Activated CD4-positive, alpha-beta memory T cell treated with anti-CD3 and anti-CD28 coated beads, Interleukin-2, amount 10 ng/mL, durations not matched to agents 7 days and 5 days (primary cell): ENCODE results near the gene MORN5. TPM values are rescaled to one million over a fixed set of nuclear protein-coding genes. Genes with fewer than 3 reads are reported as not detected.

Source experiments
- CTCF ChIA-PET: fragments of 350-600 bp; sonication (Branson Sonifier 250); formaldehyde crosslinking; loops from one replicate; lab custom pipeline; 2021; ENCODE audit warnings: antibody characterized with exemption, inconsistent platforms; lab: Charles Lee
- POLR2A ChIA-PET: fragments of 350-600 bp; sonication (Branson Sonifier 250); formaldehyde crosslinking; loops from one replicate; lab custom pipeline; 2021; ENCODE audit warnings: antibody characterized with exemption; lab: Charles Lee
- DNase-seq: peaks from one replicate; pipeline ENCODE4 v3.0.0-alpha.2; 2020
- H3K27ac Mint-ChIP-seq: one replicate; pipeline ENCODE4 v1.8.0; 2021; ENCODE audit warnings: mild to moderate bottlenecking, mixed read lengths
- H3K27me3 Mint-ChIP-seq: one replicate; pipeline ENCODE4 v1.8.0; 2021; ENCODE audit warnings: mixed read lengths
- H3K36me3 Mint-ChIP-seq: one replicate; pipeline ENCODE4 v1.8.0; 2021; ENCODE audit warnings: low read depth, mixed read lengths
- H3K4me1 Mint-ChIP-seq: one replicate; pipeline ENCODE4 v1.8.0; 2021; ENCODE audit warnings: mixed read lengths
- H3K4me3 Mint-ChIP-seq: one replicate; pipeline ENCODE4 v1.8.0; 2021; ENCODE audit warnings: mild to moderate bottlenecking, mixed read lengths
- H3K9me3 Mint-ChIP-seq: one replicate; pipeline ENCODE4 v1.8.0; 2021; ENCODE audit warnings: mixed read lengths
- total RNA-seq, 2 experiments: library from RNA; stranded (reverse); gene quantifications; one replicate each; pipeline ENCODE4 v1.2.3, GENCODE V29; 2021

The MORN5 gene
- total RNA-seq, 2 experiments from 2014 or later: not detected

- Mint-ChIP-seq H3K36me3 (no peaks in the 10 kb centered on the region), H3K4me1 (no peaks in the 10 kb centered on the region), H3K27ac (no peak overlapping the region), H3K4me3 (no peak overlapping the region), H3K9me3 (no peaks in the 10 kb centered on the region), H3K27me3 (no peaks in the 10 kb centered on the region)
- DNase-seq: no peak
- CTCF ChIA-PET: interaction anchor here (0.8 to 2.9 kb wide), 4 partner anchors 10 to 215 kb away, joined by 4 to 8 read pairs (median 5); no protein-coding TSS in a partner anchor
- POLR2A ChIA-PET: no interaction called here
These were observed 24.2 kb upstream of the MORN5 start for GRCh38 chr9:122135529-122135859.

DNA sequence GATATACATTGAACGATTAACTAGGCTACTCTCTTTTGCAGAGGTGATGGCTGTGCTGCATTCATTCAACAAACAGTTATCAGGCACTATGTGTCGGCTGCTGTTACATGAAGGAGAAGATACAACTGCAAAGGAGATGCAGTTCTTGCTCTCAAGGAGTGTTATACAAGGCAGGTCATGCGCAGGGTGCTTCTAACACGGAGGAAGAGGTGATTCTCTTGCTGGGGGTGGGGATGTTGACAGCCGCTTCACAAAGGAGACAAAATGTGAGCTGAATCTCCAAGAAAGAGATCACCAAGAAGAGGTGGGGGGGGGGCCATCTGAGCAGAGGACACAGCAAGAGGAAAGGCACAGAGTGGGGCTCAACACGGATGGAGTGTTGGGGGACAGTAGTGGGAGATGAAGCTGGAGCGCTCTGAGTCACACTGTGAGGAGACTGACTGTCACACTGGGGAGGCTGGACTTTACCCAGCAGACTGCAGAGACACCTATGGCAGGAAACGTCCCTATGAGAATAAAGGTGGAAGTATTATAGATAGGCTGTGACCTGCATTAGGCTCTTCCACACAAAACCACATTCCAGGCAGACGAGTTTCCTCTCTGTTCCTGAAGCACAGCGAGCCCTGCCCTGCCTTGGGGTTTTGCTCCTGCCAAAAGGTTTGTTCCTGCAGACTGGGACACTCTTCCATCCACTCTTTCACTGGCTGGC lies 21.0 kb upstream of the MORN5 start:
- CTCF ChIA-PET: interaction anchor here (1.5 to 1.7 kb wide), 4 partner anchors 13 to 39 kb away, joined by 4 to 7 read pairs (median 4); no protein-coding TSS in a partner anchor
- H3K9me3 Mint-ChIP-seq: no peaks in the 10 kb centered on the region
- POLR2A ChIA-PET: no interaction called here
- H3K36me3 Mint-ChIP-seq: peaks cover 4% of the 10 kb centered on the region
- H3K27ac Mint-ChIP-seq: no peak overlapping the region
- no peak for DNase-seq
- H3K27me3 Mint-ChIP-seq: no peaks in the 10 kb centered on the region
- no peak overlapping the region for H3K4me3 Mint-ChIP-seq
- no peaks in the 10 kb centered on the region for H3K4me1 Mint-ChIP-seq

GRCh38 chr9:122140368-122141193 lies 19.1 kb upstream of the MORN5 start:
- H3K27me3 Mint-ChIP-seq: no peaks in the 10 kb centered on the region
- H3K27ac Mint-ChIP-seq: no peak overlapping the region
- peaks cover 13% of the 10 kb centered on the region for H3K36me3 Mint-ChIP-seq
- no peak overlapping the region for H3K4me3 Mint-ChIP-seq
- H3K4me1 Mint-ChIP-seq: no peaks in the 10 kb centered on the region
- ChIA-PET POLR2A (no interaction called here), CTCF (interaction anchor here (1.6 to 1.7 kb wide), 2 partner anchors 14 to 18 kb away, joined by 4 read pairs; no protein-coding TSS in a partner anchor)
- H3K9me3 Mint-ChIP-seq: no peaks in the 10 kb centered on the region
- DNase-seq: no peak

DNA sequence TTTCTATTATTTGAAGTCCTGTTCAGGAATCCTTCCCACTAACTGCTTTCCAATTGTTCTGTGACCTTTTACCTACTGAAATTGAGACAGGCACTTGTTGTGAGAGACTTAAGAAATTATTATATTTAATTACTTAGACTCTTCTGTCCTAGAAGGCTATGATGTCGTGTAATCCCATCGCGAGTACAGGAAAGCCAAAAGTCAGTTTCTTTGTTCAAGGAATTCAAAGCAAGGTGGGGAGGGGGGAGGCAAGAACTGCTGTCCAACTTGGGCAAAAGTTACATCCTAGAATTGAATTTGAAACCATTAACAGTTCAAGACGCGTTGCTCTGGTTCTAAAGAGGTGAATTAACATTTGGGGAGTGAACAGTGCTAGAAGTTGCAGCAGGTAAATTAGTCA lies 18.0 kb upstream of the MORN5 start:
- H3K4me3 Mint-ChIP-seq: no peak overlapping the region

GRCh38 chr9:122143296-122143695 lies 16.4 kb upstream of the MORN5 start:
- Mint-ChIP-seq H3K27ac (no peak overlapping the region), H3K27me3 (no peaks in the 10 kb centered on the region), H3K9me3 (no peaks in the 10 kb centered on the region), H3K4me3 (no peak overlapping the region), H3K36me3 (peaks cover 25% of the 10 kb centered on the region), H3K4me1 (no peaks in the 10 kb centered on the region)
- DNase-seq: no peak
- POLR2A ChIA-PET: no interaction called here
- CTCF ChIA-PET: interaction anchor here (1.3 to 5.3 kb wide), 2 partner anchors 44 to 207 kb away, joined by 4 to 23 read pairs; no protein-coding TSS in a partner anchor

More for the DNA sequence above, 18.0 kb upstream of the MORN5 start:
- CTCF ChIA-PET: interaction anchor here (1.6 kb wide), 1 partner anchor 17 kb away, joined by 5 read pairs; no protein-coding TSS in a partner anchor
- no peaks in the 10 kb centered on the region for H3K9me3 Mint-ChIP-seq
- no peak for DNase-seq
- H3K4me1 Mint-ChIP-seq: no peaks in the 10 kb centered on the region
- no peak overlapping the region for H3K27ac Mint-ChIP-seq
- no peaks in the 10 kb centered on the region for H3K27me3 Mint-ChIP-seq
- POLR2A ChIA-PET: interaction anchor here (1.0 kb wide), 1 partner anchor 18 kb away, joined by 3 read pairs; the partner anchor contains the start of genes MORN5 and NDUFA8
- H3K36me3 Mint-ChIP-seq: peaks cover 15% of the 10 kb centered on the region

GRCh38 chr9:122143876-122144405 lies 15.8 kb upstream of the MORN5 start:
- no peak overlapping the region for H3K27ac Mint-ChIP-seq
- no peaks in the 10 kb centered on the region for H3K9me3 Mint-ChIP-seq
- DNase-seq: no peak
- H3K4me3 Mint-ChIP-seq: no peak overlapping the region
- POLR2A ChIA-PET: no interaction called here
- H3K36me3 Mint-ChIP-seq: peaks cover 28% of the 10 kb centered on the region
- no peaks in the 10 kb centered on the region for H3K4me1 Mint-ChIP-seq
- CTCF ChIA-PET: interaction anchor here (1.3 to 5.3 kb wide), 4 partner anchors 14 to 207 kb away, joined by 4 to 23 read pairs (median 12); no protein-coding TSS in a partner anchor
- no peaks in the 10 kb centered on the region for H3K27me3 Mint-ChIP-seq

DNA sequence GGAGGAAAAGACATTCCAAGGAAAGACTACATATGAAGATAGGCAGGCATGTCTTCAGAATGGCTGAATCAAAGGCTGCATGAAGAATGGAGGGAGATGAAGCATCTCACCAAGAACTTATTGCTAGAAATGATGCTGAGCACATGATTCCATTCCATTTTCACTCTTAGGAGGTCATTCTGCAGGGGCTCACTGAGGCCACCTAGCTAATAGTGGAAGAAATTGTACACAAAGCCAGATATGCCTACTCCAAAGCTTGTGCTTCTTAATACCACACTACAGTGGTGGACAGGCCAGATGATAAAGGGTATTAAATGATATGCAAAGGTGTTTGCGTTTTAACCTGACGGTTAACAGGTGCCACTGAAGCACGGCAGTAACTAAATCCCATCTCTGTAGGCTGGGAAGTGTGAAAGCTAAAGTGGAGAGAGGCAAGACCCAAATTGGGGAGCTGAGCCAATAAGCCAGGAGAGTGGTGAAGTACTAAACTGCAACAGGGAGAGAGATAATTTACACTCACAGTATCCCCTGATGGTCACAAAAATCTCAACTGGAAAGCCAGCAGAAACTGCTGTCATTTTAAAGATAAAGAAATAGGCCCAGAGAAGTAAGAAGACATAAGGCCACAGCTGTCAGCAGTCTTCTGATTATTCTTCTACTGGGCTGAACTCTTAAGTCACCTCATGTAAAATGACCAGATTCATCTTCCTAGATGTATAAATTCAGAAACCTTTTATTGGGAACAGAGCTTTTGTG lies 14.7 kb upstream of the MORN5 start:
- ChIA-PET CTCF (interaction anchor here (0.7 to 5.3 kb wide), 6 partner anchors 10 to 205 kb away, joined by 3 to 23 read pairs (median 6); no protein-coding TSS in a partner anchor), POLR2A (no interaction called here)
- H3K27ac Mint-ChIP-seq: no peak overlapping the region
- peaks cover 31% of the 10 kb centered on the region for H3K36me3 Mint-ChIP-seq
- no peaks in the 10 kb centered on the region for H3K9me3 Mint-ChIP-seq
- H3K27me3 Mint-ChIP-seq: no peaks in the 10 kb centered on the region
- H3K4me1 Mint-ChIP-seq: no peaks in the 10 kb centered on the region
- no peak for DNase-seq
- H3K4me3 Mint-ChIP-seq: no peak overlapping the region

GRCh38 chr9:122145592-122145863 lies 14.2 kb upstream of the MORN5 start:
- ChIA-PET POLR2A (no interaction called here), CTCF (interaction anchor here (0.7 to 5.3 kb wide), 6 partner anchors 9 to 205 kb away, joined by 3 to 23 read pairs (median 6); no protein-coding TSS in a partner anchor)
- H3K4me3 Mint-ChIP-seq: no peak overlapping the region
- H3K9me3 Mint-ChIP-seq: no peaks in the 10 kb centered on the region
- no peaks in the 10 kb centered on the region for H3K4me1 Mint-ChIP-seq
- no peaks in the 10 kb centered on the region for H3K27me3 Mint-ChIP-seq
- no peak for DNase-seq
- H3K36me3 Mint-ChIP-seq: peaks cover 31% of the 10 kb centered on the region
- H3K27ac Mint-ChIP-seq: no peak overlapping the region

GRCh38 chr9:122151267-122151828 lies 8.4 kb upstream of the MORN5 start:
- Mint-ChIP-seq H3K9me3 (no peaks in the 10 kb centered on the region), H3K36me3 (peaks cover 18% of the 10 kb centered on the region), H3K27me3 (no peaks in the 10 kb centered on the region), H3K4me1 (peaks cover 1% of the 10 kb centered on the region), H3K27ac (no peak overlapping the region), H3K4me3 (no peak overlapping the region)
- ChIA-PET POLR2A (interaction anchor here (1.0 kb wide), 1 partner anchor 113 kb away, joined by 5 read pairs; the partner anchor contains the start of genes MRRF and RBM18), CTCF (interaction anchor here (1.7 kb wide), 1 partner anchor 26 kb away, joined by 5 read pairs; no protein-coding TSS in a partner anchor)
- no peak for DNase-seq

DNA sequence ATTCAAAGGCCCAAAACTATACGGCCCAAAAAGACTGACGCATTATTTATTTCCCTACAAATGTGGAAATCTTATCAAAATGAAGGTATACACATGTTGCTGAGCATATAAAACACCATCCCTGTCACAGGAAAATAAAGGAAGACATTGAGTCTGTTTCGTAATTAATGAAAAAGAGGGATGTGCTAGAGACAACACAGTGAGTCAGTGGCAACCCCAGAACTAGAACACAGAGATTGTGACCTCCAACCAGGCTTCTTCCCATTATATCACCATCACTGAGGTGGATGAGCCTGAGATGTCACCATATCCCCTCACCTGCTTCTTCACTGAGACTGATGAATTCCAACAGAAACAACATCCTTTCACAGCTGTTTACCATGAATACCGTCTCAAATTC lies 3.9 kb upstream of the MORN5 start:
- Mint-ChIP-seq H3K9me3 (no peaks in the 10 kb centered on the region), H3K27ac (no peak overlapping the region), H3K27me3 (peaks cover 5% of the 10 kb centered on the region), H3K36me3 (peaks cover 5% of the 10 kb centered on the region), H3K4me1 (peaks cover 26% of the 10 kb centered on the region), H3K4me3 (no peak overlapping the region)
- POLR2A ChIA-PET: no interaction called here
- DNase-seq: no peak
- CTCF ChIA-PET: interaction anchor here (1.8 to 3.7 kb wide), 3 partner anchors 10 to 194 kb away, joined by 4 to 19 read pairs (median 5); no protein-coding TSS in a partner anchor

GRCh38 chr9:122158202-122158601 lies 1.5 kb upstream of the MORN5 start:
- H3K9me3 Mint-ChIP-seq: peaks cover 5% of the 10 kb centered on the region
- peak overlapping the region; percentile 40 for H3K4me3 Mint-ChIP-seq
- POLR2A ChIA-PET: interaction anchor here (1.4 to 2.5 kb wide), 2 partner anchors 64 to 107 kb away, joined by 3 to 14 read pairs; partner anchors contain the start of genes MRRF and RBM18
- H3K36me3 Mint-ChIP-seq: peaks cover 5% of the 10 kb centered on the region
- peak; percentile 38 for DNase-seq
- H3K27ac Mint-ChIP-seq: no peak overlapping the region
- CTCF ChIA-PET: interaction anchor here (0.9 to 2.2 kb wide), 4 partner anchors 13 to 193 kb away, joined by 3 to 7 read pairs (median 4); no protein-coding TSS in a partner anchor
- peaks cover 26% of the 10 kb centered on the region for H3K4me1 Mint-ChIP-seq
- peaks cover 18% of the 10 kb centered on the region for H3K27me3 Mint-ChIP-seq

DNA sequence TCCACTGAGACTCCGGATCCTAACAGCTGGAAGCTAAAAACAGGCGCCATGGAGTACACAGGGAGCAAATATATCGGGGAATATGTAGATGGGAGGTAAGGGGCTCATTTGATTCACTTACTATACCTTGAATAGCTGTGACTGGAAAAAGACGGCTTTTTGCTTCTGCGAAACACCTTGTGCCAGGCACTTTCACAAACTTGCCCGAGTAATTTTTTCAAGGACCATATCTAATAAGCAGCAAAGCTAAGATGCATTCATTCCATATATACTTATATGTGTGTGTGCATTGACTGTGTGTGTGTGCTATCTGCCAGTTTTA lies 178 bp downstream of the MORN5 start:
- H3K27ac Mint-ChIP-seq: peak overlapping the region; percentile 84
- ChIA-PET POLR2A (interaction anchor here (1.4 to 2.5 kb wide), 2 partner anchors 18 to 105 kb away, joined by 3 to 14 read pairs; partner anchors contain the start of genes MRRF and RBM18), CTCF (interaction anchor here (1.0 kb wide), 1 partner anchor 61 kb away, joined by 7 read pairs; no protein-coding TSS in a partner anchor)
- peak overlapping the region; percentile 97 for H3K4me3 Mint-ChIP-seq
- peaks cover 28% of the 10 kb centered on the region for H3K27me3 Mint-ChIP-seq
- peaks cover 5% of the 10 kb centered on the region for H3K36me3 Mint-ChIP-seq
- no peak for DNase-seq
- peaks cover 5% of the 10 kb centered on the region for H3K9me3 Mint-ChIP-seq
- H3K4me1 Mint-ChIP-seq: peaks cover 24% of the 10 kb centered on the region
